ENCODE data around the gene DYNLRB2. TPM values are rescaled to one million over a fixed set of nuclear protein-coding genes. Genes with fewer than 3 reads are reported as not detected.
A peak's percentile ranks its signal among the peaks of the same experiment; 100 is the strongest.

DYNLRB2 gene
- total RNA-seq, 1 donor from 2014 or later: not detected

DNA sequence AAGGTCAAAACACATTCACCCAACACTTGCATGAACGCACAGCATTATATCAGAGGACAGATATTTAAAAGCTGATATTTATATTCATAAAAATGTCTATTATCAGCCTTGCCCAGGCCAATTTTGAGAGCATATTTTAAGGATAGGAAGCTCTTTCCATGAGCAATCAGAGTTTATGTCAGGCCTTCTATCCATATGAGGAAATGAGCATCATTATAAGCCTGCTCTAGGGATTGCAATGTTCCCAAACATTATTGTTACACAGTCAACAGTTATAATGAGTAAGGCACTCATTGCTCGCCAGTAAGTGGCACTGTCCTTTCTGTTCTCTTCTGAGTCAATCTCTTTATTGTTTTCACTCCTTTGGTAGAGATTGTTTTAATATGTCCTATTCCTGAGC lies 37.7 kb upstream of the DYNLRB2 start:
- H3K4me3 Mint-ChIP-seq: no peak overlapping the region
- peaks cover 2% of the 10 kb centered on the region for H3K9me3 Mint-ChIP-seq

DNA sequence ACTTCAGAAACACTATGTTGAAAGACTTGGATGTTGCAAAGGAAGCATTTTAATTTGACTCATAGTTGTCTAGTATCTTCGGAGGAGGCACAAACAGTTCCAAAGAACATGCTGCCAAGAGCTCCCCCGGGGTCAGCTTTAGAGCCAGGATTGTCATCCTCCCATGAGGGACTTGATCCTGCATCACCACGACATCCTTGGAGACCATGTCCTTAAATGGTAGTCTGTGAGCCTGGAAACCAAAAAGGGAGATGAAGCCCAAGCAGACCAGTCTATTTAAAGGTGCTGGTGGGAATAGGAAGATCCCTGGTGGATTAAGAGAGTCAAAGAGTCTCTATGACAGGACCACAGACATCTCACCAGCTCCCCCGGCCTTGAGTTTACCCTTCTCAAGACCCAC lies 33.3 kb upstream of the DYNLRB2 start:
- Mint-ChIP-seq H3K27ac (no peak overlapping the region), H3K27me3 (ENCODE audit: insufficient read depth, low read depth) (peaks cover 3% of the 10 kb centered on the region), H3K4me1 (peaks cover 19% of the 10 kb centered on the region), H3K9me3 (peaks cover 2% of the 10 kb centered on the region), H3K4me3 (no peak overlapping the region), H3K36me3 (no peaks in the 10 kb centered on the region)
- Histone ChIP-seq H3K4me2 (no peak overlapping the region), H3F3A (ENCODE audit: low read depth) (no peaks in the 10 kb centered on the region), H3K79me2 (ENCODE audit: low read depth) (no peaks in the 10 kb centered on the region), H3K9ac (no peak overlapping the region), H3K4me3 (no peak overlapping the region), H3K36me3 (no peaks in the 10 kb centered on the region), H3K27ac (no peak overlapping the region), H4K20me1 (ENCODE audit: low read depth) (no peaks in the 10 kb centered on the region), H3K9me3 (ENCODE audit: low read depth) (no peaks in the 10 kb centered on the region), H2AFZ (replicated peaks) (no peak overlapping the region), H3K4me1 (peaks cover 6% of the 10 kb centered on the region), H3K27me3 (no peaks in the 10 kb centered on the region)
- DNase-seq (ENCODE audit: low spot score): no peak
- TF ChIP-seq EZH2phosphoT487 (IDR thresholded peaks at IDR 0.05) (no peak), EZH2 (IDR thresholded peaks at IDR 0.05) (no peak)

More for the DNA sequence above, 37.7 kb upstream of the DYNLRB2 start:
- Histone ChIP-seq H2AFZ (replicated peaks) (no peak overlapping the region), H3K79me2 (ENCODE audit: low read depth) (no peaks in the 10 kb centered on the region), H3K27ac (no peak overlapping the region), H3K27me3 (no peaks in the 10 kb centered on the region), H3K4me2 (no peak overlapping the region), H3K4me3 (no peak overlapping the region), H3K9me3 (ENCODE audit: low read depth) (no peaks in the 10 kb centered on the region), H3K36me3 (no peaks in the 10 kb centered on the region), H3K4me1 (peaks cover 6% of the 10 kb centered on the region), H4K20me1 (ENCODE audit: low read depth) (no peaks in the 10 kb centered on the region), H3F3A (ENCODE audit: low read depth) (no peaks in the 10 kb centered on the region), H3K9ac (no peak overlapping the region)
- Mint-ChIP-seq H3K4me1 (peaks cover 8% of the 10 kb centered on the region), H3K27ac (peak overlapping the region; percentile 7), H3K36me3 (no peaks in the 10 kb centered on the region), H3K27me3 (ENCODE audit: insufficient read depth, low read depth) (peaks cover 3% of the 10 kb centered on the region)
- DNase-seq (ENCODE audit: low spot score): no peak
- TF ChIP-seq EZH2 (IDR thresholded peaks at IDR 0.05) (no peak), EZH2phosphoT487 (IDR thresholded peaks at IDR 0.05) (no peak)
- TF ChIP-seq, protein P1, sequence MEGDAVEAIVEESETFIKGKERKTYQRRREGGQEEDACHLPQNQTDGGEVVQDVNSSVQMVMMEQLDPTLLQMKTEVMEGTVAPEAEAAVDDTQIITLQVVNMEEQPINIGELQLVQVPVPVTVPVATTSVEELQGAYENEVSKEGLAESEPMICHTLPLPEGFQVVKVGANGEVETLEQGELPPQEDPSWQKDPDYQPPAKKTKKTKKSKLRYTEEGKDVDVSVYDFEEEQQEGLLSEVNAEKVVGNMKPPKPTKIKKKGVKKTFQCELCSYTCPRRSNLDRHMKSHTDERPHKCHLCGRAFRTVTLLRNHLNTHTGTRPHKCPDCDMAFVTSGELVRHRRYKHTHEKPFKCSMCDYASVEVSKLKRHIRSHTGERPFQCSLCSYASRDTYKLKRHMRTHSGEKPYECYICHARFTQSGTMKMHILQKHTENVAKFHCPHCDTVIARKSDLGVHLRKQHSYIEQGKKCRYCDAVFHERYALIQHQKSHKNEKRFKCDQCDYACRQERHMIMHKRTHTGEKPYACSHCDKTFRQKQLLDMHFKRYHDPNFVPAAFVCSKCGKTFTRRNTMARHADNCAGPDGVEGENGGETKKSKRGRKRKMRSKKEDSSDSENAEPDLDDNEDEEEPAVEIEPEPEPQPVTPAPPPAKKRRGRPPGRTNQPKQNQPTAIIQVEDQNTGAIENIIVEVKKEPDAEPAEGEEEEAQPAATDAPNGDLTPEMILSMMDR (IDR thresholded peaks at IDR 0.05): no peak

DNA sequence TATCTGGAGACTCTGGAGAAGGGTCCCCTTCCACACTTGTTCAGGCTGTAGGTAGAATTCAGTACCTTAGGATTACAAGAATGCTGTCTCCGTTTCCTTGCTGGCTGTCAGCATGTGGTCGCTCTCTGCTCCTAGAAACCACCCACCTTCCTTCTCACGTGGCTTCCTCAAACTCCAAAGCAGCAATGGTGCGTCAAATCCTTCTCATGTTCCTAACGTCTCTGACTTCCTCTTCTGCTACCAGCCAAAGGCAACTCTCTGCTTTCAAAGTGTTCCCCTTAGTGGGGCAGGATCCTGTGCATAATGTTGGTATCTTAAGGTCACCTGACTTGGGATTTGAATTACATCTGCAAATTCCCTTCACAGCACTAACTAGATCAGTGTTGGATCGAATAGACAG lies 30.9 kb upstream of the DYNLRB2 start:
- H3K9me3 Mint-ChIP-seq: no peaks in the 10 kb centered on the region
- Histone ChIP-seq H3K4me1 (peaks cover 6% of the 10 kb centered on the region), H3K4me2 (no peak overlapping the region), H3K36me3 (no peaks in the 10 kb centered on the region), H3F3A (ENCODE audit: low read depth) (no peaks in the 10 kb centered on the region), H3K27me3 (no peaks in the 10 kb centered on the region), H3K27ac (no peak overlapping the region), H3K4me3 (no peak overlapping the region), H2AFZ (replicated peaks) (peak overlapping the region; percentile 17), H4K20me1 (ENCODE audit: low read depth) (no peaks in the 10 kb centered on the region), H3K9me3 (ENCODE audit: low read depth) (no peaks in the 10 kb centered on the region), H3K9ac (no peak overlapping the region), H3K79me2 (ENCODE audit: low read depth) (no peaks in the 10 kb centered on the region)
- H3K36me3 Mint-ChIP-seq: no peaks in the 10 kb centered on the region
- H3K27me3 Mint-ChIP-seq (ENCODE audit: insufficient read depth, low read depth): peaks cover 3% of the 10 kb centered on the region
- H3K4me1 Mint-ChIP-seq: peaks cover 26% of the 10 kb centered on the region
- peak overlapping the region; percentile 4 for H3K27ac Mint-ChIP-seq
- DNase-seq (ENCODE audit: low spot score): no peak
- TF ChIP-seq EZH2 (IDR thresholded peaks at IDR 0.05) (no peak), EZH2phosphoT487 (IDR thresholded peaks at IDR 0.05) (no peak)
- TF ChIP-seq, protein P1 (IDR thresholded peaks at IDR 0.05): no peak
- H3K4me3 Mint-ChIP-seq: no peak overlapping the region

DNA sequence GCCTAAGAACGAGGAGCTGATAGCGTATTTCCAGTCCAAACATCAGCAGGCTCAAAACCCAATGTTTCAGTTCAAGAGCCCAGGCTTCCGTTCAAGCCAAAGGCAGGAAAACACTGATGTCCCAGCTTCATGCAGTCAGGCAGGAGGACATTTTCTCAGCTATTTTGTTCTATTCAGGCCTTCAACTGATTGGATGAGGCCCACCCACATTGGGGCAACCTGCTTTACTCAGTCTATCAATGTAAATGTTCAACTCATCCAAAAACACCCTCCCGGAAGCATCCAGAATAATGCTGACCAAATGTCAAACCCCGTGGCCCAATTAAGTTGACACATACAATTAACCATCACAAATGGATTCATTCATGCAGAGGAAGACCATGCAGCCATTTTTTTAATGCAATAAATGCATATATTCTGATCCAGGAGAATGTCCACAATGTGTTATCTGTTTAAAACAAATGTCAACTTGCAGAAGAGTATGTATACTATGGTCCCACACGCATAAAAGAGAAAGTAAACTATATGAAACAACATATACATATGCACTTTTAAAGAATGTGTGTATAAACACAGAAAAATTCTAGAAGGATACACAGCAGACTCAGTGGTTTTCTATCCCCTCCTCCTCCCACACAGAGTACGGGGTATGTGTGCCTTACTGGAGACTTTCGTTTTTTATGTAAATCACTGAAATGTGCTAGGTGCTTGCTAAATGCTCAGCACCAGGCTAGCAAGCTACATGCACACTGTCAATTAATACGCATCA lies 28.8 kb upstream of the DYNLRB2 start:
- no peak overlapping the region for H3K9ac ChIP-seq
- no peak overlapping the region for H3K4me3 ChIP-seq
- H3K36me3 ChIP-seq: no peaks in the 10 kb centered on the region
- H3K79me2 ChIP-seq (ENCODE audit: low read depth): no peaks in the 10 kb centered on the region
- peaks cover 3% of the 10 kb centered on the region for H3K27me3 Mint-ChIP-seq (ENCODE audit: insufficient read depth, low read depth)
- H3K27ac ChIP-seq: no peak overlapping the region
- no peaks in the 10 kb centered on the region for H3K9me3 ChIP-seq (ENCODE audit: low read depth)
- H3K4me1 Mint-ChIP-seq: peaks cover 26% of the 10 kb centered on the region
- no peak for DNase-seq (ENCODE audit: low spot score)
- no peaks in the 10 kb centered on the region for H3K9me3 Mint-ChIP-seq
- H2AFZ ChIP-seq (replicated peaks): no peak overlapping the region
- H3K4me1 ChIP-seq: no peaks in the 10 kb centered on the region
- H3F3A ChIP-seq (ENCODE audit: low read depth): no peaks in the 10 kb centered on the region
- H4K20me1 ChIP-seq (ENCODE audit: low read depth): no peaks in the 10 kb centered on the region
- no peaks in the 10 kb centered on the region for H3K36me3 Mint-ChIP-seq
- H3K27me3 ChIP-seq: no peaks in the 10 kb centered on the region
- no peak overlapping the region for H3K4me3 Mint-ChIP-seq
- no peak overlapping the region for H3K27ac Mint-ChIP-seq
- no peak overlapping the region for H3K4me2 ChIP-seq
- TF ChIP-seq EZH2 (IDR thresholded peaks at IDR 0.05) (no peak), EZH2phosphoT487 (IDR thresholded peaks at IDR 0.05) (no peak)
- TF ChIP-seq, protein P1 (IDR thresholded peaks at IDR 0.05): no peak

All from neural progenitor cell (in vitro differentiated cells).